Testis (tissue), 3 donors: ENCODE results near the gene DTNB. TPM values are rescaled to one million over a fixed set of nuclear protein-coding genes. Genes with fewer than 3 reads are reported as not detected.
"Not testable (repeated sequence)": the region's sequence is repeated elsewhere in the genome, so short reads cannot be mapped to it uniquely, and the experiment has no call there.

ENCODE experiments used
- DNase-seq: peaks from one replicate; pipeline ENCODE4 v3.0.0-alpha.2; 2019
- H3K27ac ChIP-seq, 2 donors: fragments of 200-600 bp; sonication (generic); one replicate each; pipeline ENCODE4 v1.5.1; 2019
- H3K27me3 ChIP-seq: fragments of 200-600 bp; sonication (generic); one replicate; pipeline ENCODE4 v1.5.1; 2019
- H3K36me3 ChIP-seq: fragments of 200-600 bp; sonication (generic); one replicate; pipeline ENCODE4 v1.5.1; 2017; ENCODE audit warnings: low read depth; ENCODE audit errors: missing control alignments
- H3K4me1 ChIP-seq: fragments of 200-600 bp; sonication (generic); one replicate; pipeline ENCODE4 v1.5.1; 2019
- H3K4me3 ChIP-seq, 2 donors: fragments of 200-600 bp; sonication (generic); one replicate each; pipeline ENCODE4 v1.5.1; 2017 to 2019
- H3K9me3 ChIP-seq: fragments of 200-600 bp; sonication (generic); one replicate; pipeline ENCODE4 v1.5.1; 2017
- POLR2A ChIP-seq: fragments of 450-650 bp; IDR thresholded peaks from one replicate; pipeline ENCODE4 v1.6.1; 2017; ENCODE audit warnings: antibody characterized with exemption, mild to moderate bottlenecking, moderate library complexity
- WGBS, 2 donors: methylation state at CpG; one replicate each; pipeline ENCODE4 v1.1.5; 2018; 5-methylcytosine and 5-hydroxymethylcytosine counted together
- intact Hi-C: fragments of 100-400 bp; cut with DNase I; formaldehyde crosslinking; loops from one replicate; pipeline ENCODE4 v1.15.1; 2023; ENCODE audit warnings: low total_unique reads
- polyA plus RNA-seq: library from polyadenylated mRNA; stranded (reverse); fragments of 350-450 nt; fragmentation: Illumina TruSeq; extraction: RNeasy Lipid Tissue Mini Kit (QIAGEN cat#74804); gene quantifications from one replicate; pipeline ENCODE4 v1.2.3, GENCODE V29; 2014; ENCODE audit warnings: low read depth, low replicate concordance; ENCODE audit not compliant: insufficient read depth
- total RNA-seq, 2 donors: library from RNA; depleted of rRNA; stranded (reverse); fragments of >200 nt; gene quantifications; one replicate each; pipeline ENCODE4 v1.2.3, GENCODE V29; 2016
- TF ChIP-seq, protein P1 (sequence below), 3 experiments: fragments of 450-650 bp in 2 of 3; fragments of 200-600 bp in 1 of 3; sonication (generic) in 1 of 3; IDR thresholded peaks; one replicate each; pipeline ENCODE4 v1.5.1; 2016 to 2019; ENCODE audit warnings: antibody characterized with exemption in 3 of 3, mild to moderate bottlenecking in 2 of 3, moderate library complexity in 1 of 3

Gene DTNB
- total and polyA plus RNA-seq, 3 donors from 2014 or later = 21.9 to 47.3 (median 45.1) TPM

DNA sequence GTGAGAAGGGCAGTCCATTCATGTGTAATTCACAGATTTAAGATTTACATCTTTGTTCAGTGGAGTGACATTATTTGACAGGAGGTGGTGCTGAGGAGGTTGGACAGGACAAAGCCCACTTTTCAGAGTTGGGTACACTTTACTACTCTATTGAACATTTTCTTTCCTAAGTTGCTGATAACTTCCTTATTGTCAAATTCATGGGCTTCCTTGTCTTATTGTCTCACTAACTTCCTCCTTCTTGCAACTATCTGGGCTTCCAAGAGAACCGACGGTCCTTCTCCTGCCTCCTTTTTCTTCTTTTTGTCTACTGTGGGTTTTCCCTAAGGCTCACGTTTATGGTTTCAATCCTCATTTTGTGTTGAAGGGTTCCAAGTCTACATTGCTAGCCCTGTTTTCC is 263.9 kb downstream of the DTNB start:
- TF ChIP-seq POLR2A = no peak
- TF ChIP-seq, protein P1, sequence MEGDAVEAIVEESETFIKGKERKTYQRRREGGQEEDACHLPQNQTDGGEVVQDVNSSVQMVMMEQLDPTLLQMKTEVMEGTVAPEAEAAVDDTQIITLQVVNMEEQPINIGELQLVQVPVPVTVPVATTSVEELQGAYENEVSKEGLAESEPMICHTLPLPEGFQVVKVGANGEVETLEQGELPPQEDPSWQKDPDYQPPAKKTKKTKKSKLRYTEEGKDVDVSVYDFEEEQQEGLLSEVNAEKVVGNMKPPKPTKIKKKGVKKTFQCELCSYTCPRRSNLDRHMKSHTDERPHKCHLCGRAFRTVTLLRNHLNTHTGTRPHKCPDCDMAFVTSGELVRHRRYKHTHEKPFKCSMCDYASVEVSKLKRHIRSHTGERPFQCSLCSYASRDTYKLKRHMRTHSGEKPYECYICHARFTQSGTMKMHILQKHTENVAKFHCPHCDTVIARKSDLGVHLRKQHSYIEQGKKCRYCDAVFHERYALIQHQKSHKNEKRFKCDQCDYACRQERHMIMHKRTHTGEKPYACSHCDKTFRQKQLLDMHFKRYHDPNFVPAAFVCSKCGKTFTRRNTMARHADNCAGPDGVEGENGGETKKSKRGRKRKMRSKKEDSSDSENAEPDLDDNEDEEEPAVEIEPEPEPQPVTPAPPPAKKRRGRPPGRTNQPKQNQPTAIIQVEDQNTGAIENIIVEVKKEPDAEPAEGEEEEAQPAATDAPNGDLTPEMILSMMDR (IDR thresholded peaks at IDR 0.05) = no peak
- WGBS, 2 donors = 70 to 77% methylated on average over 3 of the region's 3 CpGs
- Histone ChIP-seq H3K27me3 (no peaks in the 10 kb centered on the region), H3K9me3 (no peaks in the 10 kb centered on the region), H3K27ac (no peak overlapping the region), H3K4me3 (no peak overlapping the region), H3K4me1 (peaks cover 10% of the 10 kb centered on the region), H3K36me3 (no peaks in the 10 kb centered on the region)
- DNase-seq = no peak
- intact Hi-C loops = no loop called here

DNA sequence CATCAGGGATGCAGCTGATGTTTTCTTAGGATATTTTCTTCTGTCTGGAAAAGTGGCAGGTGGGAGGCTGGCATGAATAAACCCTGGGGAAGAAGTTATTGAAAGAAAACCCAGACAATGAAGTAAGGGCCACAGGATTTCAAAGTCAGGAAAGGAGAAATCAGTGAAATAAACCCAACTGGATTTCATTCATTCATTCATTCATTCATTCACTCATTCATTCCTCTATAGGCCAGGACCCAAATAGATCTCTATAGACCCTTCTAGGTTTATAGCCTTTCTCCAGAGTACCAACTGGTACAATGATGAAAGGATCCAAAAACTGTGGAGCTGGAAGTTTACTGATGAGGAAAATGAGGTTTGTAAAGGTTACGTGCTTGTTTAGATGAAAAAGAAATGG is 264.3 kb downstream of the DTNB start:
- intact Hi-C loops = no loop called here
- Histone ChIP-seq H3K4me3 (no peak overlapping the region), H3K9me3 (no peaks in the 10 kb centered on the region), H3K27ac (no peak overlapping the region), H3K36me3 (no peaks in the 10 kb centered on the region), H3K27me3 (no peaks in the 10 kb centered on the region), H3K4me1 (peaks cover 10% of the 10 kb centered on the region)
- no peak for DNase-seq
- 96 to 100% methylated on average over 1 of the region's 1 CpG for WGBS, 2 donors
- no peak for TF ChIP-seq POLR2A
- TF ChIP-seq, protein P1 (IDR thresholded peaks at IDR 0.05) = no peak

DNA sequence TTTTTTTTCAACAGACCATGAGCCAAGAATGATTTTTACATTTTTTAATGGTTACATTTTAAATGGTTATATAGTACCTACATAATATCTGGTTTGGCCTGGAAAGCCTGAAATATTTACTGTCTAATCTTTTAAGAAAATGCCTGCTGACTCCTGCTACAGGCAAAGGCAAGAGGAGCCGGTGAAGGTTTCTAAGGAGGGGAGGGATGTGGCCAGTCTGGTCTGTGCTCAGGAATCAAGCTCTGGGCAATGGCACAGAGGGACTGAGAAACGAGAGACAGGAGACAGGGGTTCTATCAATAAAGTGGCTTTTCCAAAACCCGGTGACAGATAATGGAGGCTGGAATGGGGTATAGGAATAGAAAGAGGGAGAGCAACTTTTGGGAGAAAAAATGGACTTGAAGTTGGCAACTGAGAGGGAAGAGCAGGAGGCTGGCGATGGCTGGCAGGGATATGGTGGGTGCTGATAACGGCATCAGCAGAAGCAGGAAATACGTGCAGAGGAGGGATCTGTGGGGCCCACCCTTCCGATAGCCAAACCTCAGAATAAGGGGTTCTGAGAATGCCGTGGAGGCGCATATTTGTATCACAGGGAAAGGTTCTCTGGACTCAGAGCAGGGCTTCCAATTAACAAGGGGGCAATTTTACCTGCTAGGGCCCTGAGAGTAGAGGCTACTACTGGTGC is 267.6 kb downstream of the DTNB start:
- no peaks in the 10 kb centered on the region for H3K9me3 ChIP-seq
- DNase-seq = no peak
- intact Hi-C loops = no loop called here
- H3K27ac ChIP-seq = no peak overlapping the region
- H3K36me3 ChIP-seq = no peaks in the 10 kb centered on the region
- whole genome bisulfite sequencing, 2 donors = 77 to 83% methylated on average over 9 of the region's 9 CpGs
- no peak overlapping the region for H3K4me3 ChIP-seq
- no peaks in the 10 kb centered on the region for H3K27me3 ChIP-seq
- H3K4me1 ChIP-seq = peaks cover 11% of the 10 kb centered on the region
- no peak for TF ChIP-seq POLR2A
- TF ChIP-seq, protein P1 (IDR thresholded peaks at IDR 0.05) = no peak

DNA sequence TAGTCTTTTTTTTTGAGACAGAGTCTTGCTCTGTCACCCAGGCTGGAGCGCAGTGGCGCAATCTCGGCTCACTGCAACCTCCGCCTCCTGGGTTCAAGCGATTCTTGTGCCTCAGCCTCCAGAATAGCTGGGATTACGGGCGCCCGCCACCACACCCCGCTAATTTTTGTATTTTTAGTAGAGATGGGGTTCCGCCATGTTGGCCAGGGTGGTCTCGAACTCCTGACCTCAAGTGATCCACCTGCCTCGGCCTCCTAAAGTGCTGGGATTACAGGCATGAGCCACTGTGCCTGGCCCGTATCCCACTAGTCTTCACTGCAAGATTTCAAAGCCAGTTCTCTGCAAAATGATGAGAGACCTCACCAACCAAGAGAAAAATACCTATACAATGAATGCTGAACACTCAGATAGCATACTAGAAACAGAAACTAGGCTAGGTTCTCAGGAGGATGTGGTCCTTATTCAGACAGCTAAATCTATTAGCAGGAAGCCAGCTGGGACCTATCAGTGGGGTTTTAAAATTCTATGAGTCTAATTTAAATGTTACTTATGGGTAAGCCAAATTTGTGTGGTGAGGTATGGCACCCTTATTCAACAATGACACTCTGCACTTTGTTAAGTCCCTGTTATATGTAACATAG is 270.1 kb downstream of the DTNB start:
- H3K4me3 ChIP-seq, DNase-seq, intact Hi-C loops, H3K9me3 ChIP-seq, H3K27me3 ChIP-seq, H3K36me3 ChIP-seq: not testable (repeated sequence)
- Histone ChIP-seq H3K4me1 (peaks cover 20% of the 10 kb centered on the region), H3K27ac (peak overlapping the region in 1 of 2 donors; percentile 19)
- 94 to 97% methylated on average over 13 of the region's 13 CpGs for WGBS, 2 donors

DNA sequence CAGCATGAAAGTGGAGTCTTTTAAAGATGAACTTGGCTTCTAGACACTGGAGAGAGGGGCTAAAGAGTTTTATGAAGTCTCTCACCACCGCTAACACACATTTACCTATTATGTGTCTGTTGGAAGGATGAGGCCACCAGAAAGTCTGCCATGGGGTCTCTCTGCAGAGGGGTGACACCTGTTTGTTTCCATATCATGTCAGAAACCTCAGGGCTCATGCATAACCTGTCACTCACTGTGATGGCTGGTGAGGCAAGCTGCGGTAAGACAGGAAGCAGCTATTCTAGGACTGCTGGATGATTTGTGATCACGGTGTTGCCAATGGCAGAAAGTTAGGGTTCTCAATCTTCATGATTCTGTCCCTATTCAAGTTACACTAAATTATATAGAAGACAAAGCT is 270.9 kb downstream of the DTNB start:
- Histone ChIP-seq H3K4me3 (no peak overlapping the region), H3K27ac (peak overlapping the region in 1 of 2 donors; percentile 19), H3K36me3 (no peaks in the 10 kb centered on the region), H3K4me1 (peaks cover 25% of the 10 kb centered on the region), H3K9me3 (no peaks in the 10 kb centered on the region), H3K27me3 (no peaks in the 10 kb centered on the region)
- WGBS, 2 donors = 89 to 93% methylated on average over 3 of the region's 3 CpGs
- intact Hi-C loops = no loop called here
- TF ChIP-seq POLR2A = no peak
- TF ChIP-seq, protein P1 (IDR thresholded peaks at IDR 0.05) = no peak
- no peak for DNase-seq
